ENCODE results near the gene FAXDC2.

FAXDC2 gene

DNA sequence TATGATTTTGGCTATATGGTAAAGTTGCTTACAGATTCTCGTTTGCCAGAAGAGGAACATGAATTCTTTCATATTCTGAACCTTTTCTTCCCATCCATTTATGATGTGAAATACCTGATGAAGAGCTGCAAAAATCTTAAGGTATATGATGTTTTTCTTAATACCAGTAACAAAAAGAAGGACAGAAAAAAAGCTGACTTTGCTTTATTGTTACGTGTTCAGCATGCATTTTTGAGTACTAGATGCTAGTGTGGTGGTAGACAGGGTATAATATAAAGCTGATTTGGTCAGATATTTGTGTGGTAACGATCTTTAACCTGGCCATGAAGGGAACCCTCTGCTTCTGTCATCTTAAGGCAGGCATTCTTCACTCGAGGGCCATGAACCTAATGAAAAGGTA lies 21.3 kb upstream of the FAXDC2 start (continued):
- TF ChIP-seq ZNF670 (tag by site-specific recombination; IDR thresholded peaks at IDR 0.05; ENCODE audit: low read depth): no peak

GRCh38 chr5:154868702-154869101 lies 18.3 kb upstream of the FAXDC2 start:
- CTCF ChIA-PET: interaction anchor here (1.5 to 2.7 kb wide), 2 partner anchors 218 to 222 kb away, joined by 3 to 12 read pairs; no protein-coding TSS in a partner anchor
- Histone ChIP-seq H3K4me1 (ENCODE audit: control insufficient read depth, insufficient read depth, low read length) (no peaks in the 10 kb centered on the region), H3K36me3 (ENCODE audit: control insufficient read depth in 2 of 2, insufficient read depth in 1 of 2, low read length in 2 of 2) (peaks cover 60 to 71% of the 10 kb centered on the region in 2 experiments), H3K9me3 (ENCODE audit: control insufficient read depth, insufficient read depth, low read depth, low read length) (no peaks in the 10 kb centered on the region), H3K4me3 (ENCODE audit: low read depth, low read length) (no peak overlapping the region), H3K27ac (ENCODE audit: extremely low read depth, low read depth, low read length) (no peak overlapping the region)
- POLR2A ChIA-PET: interaction anchor here (0.6 to 1.7 kb wide), 3 partner anchors 10 to 218 kb away, joined by 3 to 11 read pairs (median 7); partner anchors contain the start of gene CNOT8
- TF ChIP-seq SP2 (tag by site-specific recombination; IDR thresholded peaks at IDR 0.05) (no peak), IKZF3 (tag by site-specific recombination; IDR thresholded peaks at IDR 0.05) (no peak), OSR2 (tag by site-specific recombination; IDR thresholded peaks at IDR 0.05) (0 out of 2 replicates have a peak, but pooled peaks have one; percentile 32), ZNF350 (tag by site-specific recombination; IDR thresholded peaks at IDR 0.05) (no peak), ZNF19 (tag by site-specific recombination; IDR thresholded peaks at IDR 0.05; ENCODE audit: low read depth) (no peak), REPIN1 (tag by site-specific recombination; IDR thresholded peaks at IDR 0.05; ENCODE audit: low read depth) (no peak), ZNF654 (tag by site-specific recombination; IDR thresholded peaks at IDR 0.05; ENCODE audit: low read depth) (peak; percentile 19; the same call in 1 of the 2 replicates), ZNF610 (tag by site-specific recombination; IDR thresholded peaks at IDR 0.05; ENCODE audit: borderline replicate concordance) (no peak), ZNF623 (tag by site-specific recombination; IDR thresholded peaks at IDR 0.05) (no peak), ZNF391 (tag by site-specific recombination; IDR thresholded peaks at IDR 0.05; ENCODE audit: borderline replicate concordance, low read depth) (no peak), ZNF423 (tag by site-specific recombination; IDR thresholded peaks at IDR 0.05) (no peak), ZIC2 (tag by site-specific recombination; IDR thresholded peaks at IDR 0.05) (no peak), GLIS1 (tag by site-specific recombination; IDR thresholded peaks at IDR 0.05) (no peak), ZNF146 (tag by site-specific recombination; IDR thresholded peaks at IDR 0.05) (no peak), ZNF660 (tag by site-specific recombination; IDR thresholded peaks at IDR 0.05) (no peak), ZNF10 (tag by site-specific recombination; IDR thresholded peaks at IDR 0.05) (no peak), BCL11A (tag by site-specific recombination; IDR thresholded peaks at IDR 0.05; ENCODE audit: low read depth) (no peak), ZNF530 (tag by site-specific recombination; IDR thresholded peaks at IDR 0.05; ENCODE audit: low read depth) (no peak)
- TF ChIP-seq, protein P1, sequence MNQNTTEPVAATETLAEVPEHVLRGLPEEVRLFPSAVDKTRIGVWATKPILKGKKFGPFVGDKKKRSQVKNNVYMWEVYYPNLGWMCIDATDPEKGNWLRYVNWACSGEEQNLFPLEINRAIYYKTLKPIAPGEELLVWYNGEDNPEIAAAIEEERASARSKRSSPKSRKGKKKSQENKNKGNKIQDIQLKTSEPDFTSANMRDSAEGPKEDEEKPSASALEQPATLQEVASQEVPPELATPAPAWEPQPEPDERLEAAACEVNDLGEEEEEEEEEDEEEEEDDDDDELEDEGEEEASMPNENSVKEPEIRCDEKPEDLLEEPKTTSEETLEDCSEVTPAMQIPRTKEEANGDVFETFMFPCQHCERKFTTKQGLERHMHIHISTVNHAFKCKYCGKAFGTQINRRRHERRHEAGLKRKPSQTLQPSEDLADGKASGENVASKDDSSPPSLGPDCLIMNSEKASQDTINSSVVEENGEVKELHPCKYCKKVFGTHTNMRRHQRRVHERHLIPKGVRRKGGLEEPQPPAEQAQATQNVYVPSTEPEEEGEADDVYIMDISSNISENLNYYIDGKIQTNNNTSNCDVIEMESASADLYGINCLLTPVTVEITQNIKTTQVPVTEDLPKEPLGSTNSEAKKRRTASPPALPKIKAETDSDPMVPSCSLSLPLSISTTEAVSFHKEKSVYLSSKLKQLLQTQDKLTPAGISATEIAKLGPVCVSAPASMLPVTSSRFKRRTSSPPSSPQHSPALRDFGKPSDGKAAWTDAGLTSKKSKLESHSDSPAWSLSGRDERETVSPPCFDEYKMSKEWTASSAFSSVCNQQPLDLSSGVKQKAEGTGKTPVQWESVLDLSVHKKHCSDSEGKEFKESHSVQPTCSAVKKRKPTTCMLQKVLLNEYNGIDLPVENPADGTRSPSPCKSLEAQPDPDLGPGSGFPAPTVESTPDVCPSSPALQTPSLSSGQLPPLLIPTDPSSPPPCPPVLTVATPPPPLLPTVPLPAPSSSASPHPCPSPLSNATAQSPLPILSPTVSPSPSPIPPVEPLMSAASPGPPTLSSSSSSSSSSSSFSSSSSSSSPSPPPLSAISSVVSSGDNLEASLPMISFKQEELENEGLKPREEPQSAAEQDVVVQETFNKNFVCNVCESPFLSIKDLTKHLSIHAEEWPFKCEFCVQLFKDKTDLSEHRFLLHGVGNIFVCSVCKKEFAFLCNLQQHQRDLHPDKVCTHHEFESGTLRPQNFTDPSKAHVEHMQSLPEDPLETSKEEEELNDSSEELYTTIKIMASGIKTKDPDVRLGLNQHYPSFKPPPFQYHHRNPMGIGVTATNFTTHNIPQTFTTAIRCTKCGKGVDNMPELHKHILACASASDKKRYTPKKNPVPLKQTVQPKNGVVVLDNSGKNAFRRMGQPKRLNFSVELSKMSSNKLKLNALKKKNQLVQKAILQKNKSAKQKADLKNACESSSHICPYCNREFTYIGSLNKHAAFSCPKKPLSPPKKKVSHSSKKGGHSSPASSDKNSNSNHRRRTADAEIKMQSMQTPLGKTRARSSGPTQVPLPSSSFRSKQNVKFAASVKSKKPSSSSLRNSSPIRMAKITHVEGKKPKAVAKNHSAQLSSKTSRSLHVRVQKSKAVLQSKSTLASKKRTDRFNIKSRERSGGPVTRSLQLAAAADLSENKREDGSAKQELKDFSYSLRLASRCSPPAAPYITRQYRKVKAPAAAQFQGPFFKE (tag by site-specific recombination; IDR thresholded peaks at IDR 0.05; ENCODE audit: borderline replicate concordance): no peak
- TF ChIP-seq, protein P2, sequence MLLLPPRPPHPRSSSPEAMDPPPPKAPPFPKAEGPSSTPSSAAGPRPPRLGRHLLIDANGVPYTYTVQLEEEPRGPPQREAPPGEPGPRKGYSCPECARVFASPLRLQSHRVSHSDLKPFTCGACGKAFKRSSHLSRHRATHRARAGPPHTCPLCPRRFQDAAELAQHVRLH (tag by site-specific recombination; IDR thresholded peaks at IDR 0.05): no peak
- TF ChIP-seq, protein P3, sequence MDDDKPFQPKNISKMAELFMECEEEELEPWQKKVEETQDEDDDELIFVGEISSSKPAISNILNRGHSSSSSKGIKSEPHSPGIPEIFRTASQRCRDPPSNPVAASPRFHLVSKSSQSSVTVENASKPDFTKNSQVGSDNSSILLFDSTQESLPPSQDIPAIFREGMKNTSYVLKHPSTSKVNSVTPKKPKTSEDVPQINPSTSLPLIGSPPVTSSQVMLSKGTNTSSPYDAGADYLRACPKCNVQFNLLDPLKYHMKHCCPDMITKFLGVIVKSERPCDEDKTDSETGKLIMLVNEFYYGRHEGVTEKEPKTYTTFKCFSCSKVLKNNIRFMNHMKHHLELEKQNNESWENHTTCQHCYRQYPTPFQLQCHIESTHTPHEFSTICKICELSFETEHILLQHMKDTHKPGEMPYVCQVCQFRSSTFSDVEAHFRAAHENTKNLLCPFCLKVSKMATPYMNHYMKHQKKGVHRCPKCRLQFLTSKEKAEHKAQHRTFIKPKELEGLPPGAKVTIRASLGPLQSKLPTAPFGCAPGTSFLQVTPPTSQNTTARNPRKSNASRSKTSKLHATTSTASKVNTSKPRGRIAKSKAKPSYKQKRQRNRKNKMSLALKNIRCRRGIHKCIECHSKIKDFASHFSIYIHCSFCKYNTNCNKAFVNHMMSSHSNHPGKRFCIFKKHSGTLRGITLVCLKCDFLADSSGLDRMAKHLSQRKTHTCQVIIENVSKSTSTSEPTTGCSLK (tag by site-specific recombination; IDR thresholded peaks at IDR 0.05): no peak
- TF ChIP-seq, protein P4, sequence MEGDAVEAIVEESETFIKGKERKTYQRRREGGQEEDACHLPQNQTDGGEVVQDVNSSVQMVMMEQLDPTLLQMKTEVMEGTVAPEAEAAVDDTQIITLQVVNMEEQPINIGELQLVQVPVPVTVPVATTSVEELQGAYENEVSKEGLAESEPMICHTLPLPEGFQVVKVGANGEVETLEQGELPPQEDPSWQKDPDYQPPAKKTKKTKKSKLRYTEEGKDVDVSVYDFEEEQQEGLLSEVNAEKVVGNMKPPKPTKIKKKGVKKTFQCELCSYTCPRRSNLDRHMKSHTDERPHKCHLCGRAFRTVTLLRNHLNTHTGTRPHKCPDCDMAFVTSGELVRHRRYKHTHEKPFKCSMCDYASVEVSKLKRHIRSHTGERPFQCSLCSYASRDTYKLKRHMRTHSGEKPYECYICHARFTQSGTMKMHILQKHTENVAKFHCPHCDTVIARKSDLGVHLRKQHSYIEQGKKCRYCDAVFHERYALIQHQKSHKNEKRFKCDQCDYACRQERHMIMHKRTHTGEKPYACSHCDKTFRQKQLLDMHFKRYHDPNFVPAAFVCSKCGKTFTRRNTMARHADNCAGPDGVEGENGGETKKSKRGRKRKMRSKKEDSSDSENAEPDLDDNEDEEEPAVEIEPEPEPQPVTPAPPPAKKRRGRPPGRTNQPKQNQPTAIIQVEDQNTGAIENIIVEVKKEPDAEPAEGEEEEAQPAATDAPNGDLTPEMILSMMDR (tag by site-specific recombination; IDR thresholded peaks at IDR 0.05): peak; percentile 58; the same call in 1 of the 2 replicates
- TF ChIP-seq, protein P5, sequence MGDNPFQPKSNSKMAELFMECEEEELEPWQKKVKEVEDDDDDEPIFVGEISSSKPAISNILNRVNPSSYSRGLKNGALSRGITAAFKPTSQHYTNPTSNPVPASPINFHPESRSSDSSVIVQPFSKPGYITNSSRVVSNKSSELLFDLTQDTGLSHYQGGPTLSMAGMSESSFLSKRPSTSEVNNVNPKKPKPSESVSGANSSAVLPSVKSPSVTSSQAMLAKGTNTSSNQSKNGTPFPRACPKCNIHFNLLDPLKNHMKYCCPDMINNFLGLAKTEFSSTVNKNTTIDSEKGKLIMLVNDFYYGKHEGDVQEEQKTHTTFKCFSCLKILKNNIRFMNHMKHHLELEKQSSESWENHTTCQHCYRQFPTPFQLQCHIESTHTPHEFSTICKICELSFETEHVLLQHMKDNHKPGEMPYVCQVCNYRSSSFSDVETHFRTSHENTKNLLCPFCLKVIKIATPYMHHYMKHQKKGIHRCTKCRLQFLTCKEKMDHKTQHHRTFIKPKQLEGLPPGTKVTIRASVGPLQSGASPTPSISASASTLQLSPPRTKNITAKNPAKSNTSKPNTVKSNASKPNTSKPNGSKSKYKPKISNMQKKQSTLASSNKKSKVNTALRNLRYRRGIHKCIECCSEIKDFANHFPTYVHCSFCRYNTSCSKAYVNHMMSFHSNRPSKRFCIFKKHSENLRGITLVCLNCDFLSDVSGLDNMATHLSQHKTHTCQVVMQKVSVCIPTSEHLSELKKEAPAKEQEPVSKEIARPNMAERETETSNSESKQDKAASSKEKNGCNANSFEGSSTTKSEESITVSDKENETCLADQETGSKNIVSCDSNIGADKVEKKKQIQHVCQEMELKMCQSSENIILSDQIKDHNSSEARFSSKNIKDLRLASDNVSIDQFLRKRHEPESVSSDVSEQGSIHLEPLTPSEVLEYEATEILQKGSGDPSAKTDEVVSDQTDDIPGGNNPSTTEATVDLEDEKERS (tag by site-specific recombination; IDR thresholded peaks at IDR 0.05): no peak

Measured in HEK293 (cell line).